Neural crest cell (in vitro differentiated cells): ENCODE data around the gene ZNF165. TPM values are rescaled to one million over a fixed set of nuclear protein-coding genes. Genes with fewer than 3 reads are reported as not detected.
"Not testable (repeated sequence)": the region's sequence is repeated elsewhere in the genome, so short reads cannot be mapped to it uniquely, and the experiment has no call there.

Experiments used
- DNase-seq: peaks from one replicate; pipeline ENCODE4 v3.0.0; 2021; ENCODE audit warnings: low read depth, mixed read lengths, low spot score
- H3K27ac Mint-ChIP-seq: one replicate; pipeline ENCODE4 v1.8.0; 2021; ENCODE audit warnings: mild to moderate bottlenecking, mixed read lengths; ENCODE audit not compliant: unreplicated experiment
- H3K27me3 Mint-ChIP-seq: 2 replicates; pipeline ENCODE4 v1.8.0; 2021; ENCODE audit warnings: low read depth, mild to moderate bottlenecking, mixed read lengths
- H3K36me3 Mint-ChIP-seq: 2 replicates; pipeline ENCODE4 v1.8.0; 2021; ENCODE audit warnings: low read depth, mild to moderate bottlenecking, mixed read lengths
- H3K4me1 Mint-ChIP-seq: 2 replicates; pipeline ENCODE4 v1.8.0; 2021; ENCODE audit warnings: mixed read lengths
- H3K4me3 Mint-ChIP-seq: one replicate; pipeline ENCODE4 v1.8.0; 2021; ENCODE audit warnings: mild to moderate bottlenecking, mixed read lengths
- H3K9me3 Mint-ChIP-seq: 2 replicates; pipeline ENCODE4 v1.8.0; 2021; ENCODE audit warnings: mixed read lengths
- long read RNA-seq: library from polyadenylated mRNA; unstranded; transcript quantifications from one replicate; pipeline ENCODE4 v2.0.0, GENCODE V29; 2020
- total RNA-seq: library from RNA; stranded (reverse); gene quantifications from 2 replicates; pipeline ENCODE4 v1.2.1, GENCODE V29; 2021
- TF ChIP-seq, protein P1 (sequence below): fragments of 200-600 bp; sonication (generic); conservative IDR thresholded peaks from 2 replicates; pipeline ENCODE4 v1.5.0; 2021; ENCODE audit warnings: antibody characterized with exemption, mild to moderate bottlenecking

ZNF165 gene
- total RNA-seq, result 0.91 and 0.98 TPM in 2 replicates
- long read RNA-seq, partial matches to known transcripts, result 3 of 8 reads
- long read RNA-seq, other reads (novel, unspliced or antisense), result 4 of 8 reads

DNA sequence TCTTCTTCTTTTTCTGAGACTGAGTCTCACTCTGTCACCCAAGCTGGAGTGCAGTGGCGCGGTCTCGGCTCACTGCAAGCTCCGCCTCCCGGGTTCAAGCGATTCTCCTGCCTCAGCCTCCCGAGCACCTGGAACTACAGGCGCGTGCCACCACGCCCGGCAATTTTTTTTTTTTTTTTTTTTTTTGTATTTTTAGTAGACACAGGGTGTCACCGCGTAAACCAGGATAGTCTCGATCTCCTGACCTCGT is at the start of gene ZNF165:
Gene ZNF165, plus strand, starts transcription at position 188 of the 250 bp plus-strand sequence. CDS start 4,913 bp downstream, outside the sequence.
- Mint-ChIP-seq H3K27me3 (peaks cover 13% of the 10 kb centered on the region), H3K4me1 (peaks cover 15% of the 10 kb centered on the region), H3K4me3 (peak within 1 kb of the TSS; percentile 99), H3K27ac (peak within 1 kb of the TSS; percentile 99)
- H3K9me3 Mint-ChIP-seq, H3K36me3 Mint-ChIP-seq: not testable (repeated sequence)
- peak; percentile 3 for DNase-seq

DNA sequence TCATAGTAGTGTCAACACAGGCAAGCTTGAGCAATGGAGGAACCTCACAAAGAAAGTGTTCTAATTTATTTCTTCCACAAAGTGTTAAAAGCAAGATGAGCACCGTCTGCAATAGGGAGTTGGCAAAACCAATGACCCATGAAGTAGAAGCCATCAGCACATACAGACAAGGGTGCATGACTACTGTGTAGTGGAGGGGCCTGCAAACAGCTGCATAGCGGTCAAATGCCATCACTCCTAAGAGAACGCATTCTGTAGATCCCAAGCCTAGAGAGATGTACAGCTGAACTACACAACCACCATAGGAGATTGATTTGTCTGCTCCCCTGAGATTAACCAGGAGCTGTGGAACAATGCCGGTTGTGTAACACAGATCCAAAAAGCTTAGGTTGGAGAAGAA is 26.8 kb upstream of the ZNF165 start:
- TF ChIP-seq, protein P1, sequence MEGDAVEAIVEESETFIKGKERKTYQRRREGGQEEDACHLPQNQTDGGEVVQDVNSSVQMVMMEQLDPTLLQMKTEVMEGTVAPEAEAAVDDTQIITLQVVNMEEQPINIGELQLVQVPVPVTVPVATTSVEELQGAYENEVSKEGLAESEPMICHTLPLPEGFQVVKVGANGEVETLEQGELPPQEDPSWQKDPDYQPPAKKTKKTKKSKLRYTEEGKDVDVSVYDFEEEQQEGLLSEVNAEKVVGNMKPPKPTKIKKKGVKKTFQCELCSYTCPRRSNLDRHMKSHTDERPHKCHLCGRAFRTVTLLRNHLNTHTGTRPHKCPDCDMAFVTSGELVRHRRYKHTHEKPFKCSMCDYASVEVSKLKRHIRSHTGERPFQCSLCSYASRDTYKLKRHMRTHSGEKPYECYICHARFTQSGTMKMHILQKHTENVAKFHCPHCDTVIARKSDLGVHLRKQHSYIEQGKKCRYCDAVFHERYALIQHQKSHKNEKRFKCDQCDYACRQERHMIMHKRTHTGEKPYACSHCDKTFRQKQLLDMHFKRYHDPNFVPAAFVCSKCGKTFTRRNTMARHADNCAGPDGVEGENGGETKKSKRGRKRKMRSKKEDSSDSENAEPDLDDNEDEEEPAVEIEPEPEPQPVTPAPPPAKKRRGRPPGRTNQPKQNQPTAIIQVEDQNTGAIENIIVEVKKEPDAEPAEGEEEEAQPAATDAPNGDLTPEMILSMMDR, result no peak
- DNase-seq, result no peak
- H3K36me3 Mint-ChIP-seq, result no peaks in the 10 kb centered on the region

DNA sequence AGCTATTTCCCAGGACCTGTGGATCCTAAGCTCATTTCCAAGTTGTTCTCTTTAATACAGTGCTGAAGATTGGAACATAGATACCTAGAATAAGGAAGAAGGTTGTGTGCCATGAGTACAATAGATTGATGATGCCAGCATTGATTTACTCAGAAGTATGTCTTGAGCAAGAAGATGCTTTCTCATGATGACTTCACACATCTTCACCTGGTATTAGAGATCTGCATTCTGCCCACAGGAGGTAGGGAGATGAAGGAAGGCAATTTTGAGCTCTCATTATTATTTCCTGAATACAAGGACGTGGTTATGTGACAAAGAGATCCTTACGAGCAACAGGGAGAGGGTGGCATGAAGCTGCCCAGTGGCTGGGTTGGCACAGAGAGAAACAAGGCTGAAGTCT is 20.0 kb upstream of the ZNF165 start:
- H3K4me1 Mint-ChIP-seq, result no peaks in the 10 kb centered on the region
- H3K27me3 Mint-ChIP-seq, result peaks cover 64% of the 10 kb centered on the region
- no peak for DNase-seq
- H3K4me3 Mint-ChIP-seq, result no peak overlapping the region
- no peak overlapping the region for H3K27ac Mint-ChIP-seq
- no peaks in the 10 kb centered on the region for H3K9me3 Mint-ChIP-seq
- H3K36me3 Mint-ChIP-seq, result no peaks in the 10 kb centered on the region
- TF ChIP-seq, protein P1, result no peak

More for the DNA sequence above, 26.8 kb upstream of the ZNF165 start:
- Mint-ChIP-seq H3K9me3 (no peaks in the 10 kb centered on the region), H3K27me3 (peaks cover 73% of the 10 kb centered on the region), H3K4me3 (no peak overlapping the region), H3K27ac (no peak overlapping the region), H3K4me1 (no peaks in the 10 kb centered on the region)

DNA sequence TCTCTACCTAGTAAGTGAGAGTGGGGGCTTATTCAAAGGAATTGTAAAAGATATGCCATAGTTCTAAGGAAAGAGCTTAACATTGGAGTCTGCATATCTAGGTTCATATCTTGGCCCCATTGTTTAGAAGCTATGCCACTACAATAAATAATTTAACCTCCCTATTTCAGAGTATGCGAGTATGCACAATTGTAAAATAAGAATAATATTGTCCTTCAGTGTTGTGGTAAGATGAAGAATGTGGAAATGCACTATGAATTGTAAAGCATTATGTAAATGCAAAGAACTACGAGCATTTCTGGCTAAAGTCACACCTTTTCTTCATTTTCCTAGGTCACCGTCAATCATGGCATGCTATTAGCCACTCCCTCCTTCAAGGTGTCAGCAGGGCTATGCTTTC is 16.1 kb upstream of the ZNF165 start:
- no peaks in the 10 kb centered on the region for H3K36me3 Mint-ChIP-seq
- H3K9me3 Mint-ChIP-seq, result no peaks in the 10 kb centered on the region
- no peak overlapping the region for H3K4me3 Mint-ChIP-seq
- no peak for DNase-seq
- peaks cover 75% of the 10 kb centered on the region for H3K27me3 Mint-ChIP-seq
- H3K27ac Mint-ChIP-seq, result no peak overlapping the region
- H3K4me1 Mint-ChIP-seq, result no peaks in the 10 kb centered on the region
- TF ChIP-seq, protein P1, result no peak

DNA sequence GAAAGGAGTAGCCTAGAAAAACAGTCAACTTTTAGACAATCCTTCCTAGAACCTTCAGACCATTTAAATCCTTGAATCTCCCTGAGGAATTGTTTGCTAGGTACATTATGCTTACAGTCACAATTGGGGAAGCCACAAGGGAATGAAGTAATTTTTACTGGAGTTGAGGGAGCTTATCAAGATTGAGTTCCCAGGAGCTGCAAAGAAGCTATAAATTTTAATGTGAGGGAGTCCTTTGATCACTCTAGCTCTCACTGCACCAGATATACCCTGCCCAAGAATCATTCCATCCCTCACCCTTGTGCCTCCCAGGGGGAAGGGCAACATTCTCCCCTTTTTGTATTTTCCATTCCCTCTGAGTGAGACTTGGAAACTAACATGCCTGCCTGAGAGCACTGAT is 12.3 kb upstream of the ZNF165 start:
- Mint-ChIP-seq H3K4me3 (no peak overlapping the region), H3K4me1 (no peaks in the 10 kb centered on the region), H3K36me3 (no peaks in the 10 kb centered on the region), H3K9me3 (no peaks in the 10 kb centered on the region), H3K27me3 (peaks cover 86% of the 10 kb centered on the region), H3K27ac (no peak overlapping the region)
- no peak for DNase-seq
- TF ChIP-seq, protein P1, result no peak

DNA sequence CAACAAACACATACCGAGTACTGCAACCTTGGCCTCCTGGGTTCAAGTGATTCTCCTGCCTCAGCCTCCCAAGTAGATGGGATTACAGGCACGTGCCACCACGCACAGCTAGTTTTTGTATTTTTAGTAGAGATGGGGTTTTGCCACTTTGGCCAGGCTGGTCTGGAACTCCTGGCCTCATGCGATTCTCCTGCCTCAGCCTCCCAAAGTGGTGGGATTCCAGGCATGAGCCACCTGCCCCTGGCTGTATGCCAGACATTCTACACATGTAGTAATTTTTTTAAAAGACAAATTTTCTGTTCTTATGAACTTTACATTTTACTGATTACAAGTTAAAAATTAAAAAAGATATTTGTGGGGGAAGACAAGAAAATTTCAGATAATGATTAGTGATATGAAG is 9.4 kb upstream of the ZNF165 start:
- H3K36me3 Mint-ChIP-seq, H3K4me1 Mint-ChIP-seq, H3K27ac Mint-ChIP-seq, H3K9me3 Mint-ChIP-seq, DNase-seq, H3K4me3 Mint-ChIP-seq: not testable (repeated sequence)
- peaks cover 86% of the 10 kb centered on the region for H3K27me3 Mint-ChIP-seq

DNA sequence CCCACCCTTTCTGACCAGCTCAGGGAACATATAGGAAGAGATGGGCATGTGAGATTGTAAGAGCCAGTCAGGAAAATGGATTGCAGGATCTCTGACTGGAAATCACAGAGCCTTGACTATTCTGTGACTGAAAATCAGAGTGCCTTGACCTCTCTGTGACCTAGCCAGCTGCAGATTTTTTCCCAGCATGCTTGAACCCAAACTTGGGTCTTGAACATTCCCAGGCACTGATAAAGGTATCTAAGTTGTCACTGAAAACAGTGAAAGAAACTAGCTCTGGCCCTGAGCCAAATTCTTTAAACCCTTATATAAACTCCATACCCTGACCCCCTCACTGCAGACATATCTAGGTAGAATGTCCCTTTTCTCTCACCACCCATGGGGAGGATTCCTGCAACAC is 2.3 kb upstream of the ZNF165 start:
- H3K4me1 Mint-ChIP-seq, result peaks cover 15% of the 10 kb centered on the region
- TF ChIP-seq, protein P1, result no peak
- no peak for DNase-seq
- no peaks in the 10 kb centered on the region for H3K36me3 Mint-ChIP-seq
- no peak overlapping the region for H3K27ac Mint-ChIP-seq
- H3K4me3 Mint-ChIP-seq, result peak overlapping the region; percentile 99
- peaks cover 26% of the 10 kb centered on the region for H3K27me3 Mint-ChIP-seq
- no peaks in the 10 kb centered on the region for H3K9me3 Mint-ChIP-seq
